ENCODE measurements around the gene FAM210B. TPM values are rescaled to one million over a fixed set of nuclear protein-coding genes. Genes with fewer than 3 reads are reported as not detected.

FAM210B gene
- total and polyA plus RNA-seq, 10 of the 15 experiments (the other 5 are each of a cell fraction or from before 2014, with no cell fraction given), result 0.13 to 1.4 (median 0.68) TPM

- RAD21 ChIA-PET (ENCODE audit: unreplicated experiment), result interaction anchor here (0.7 to 1.7 kb wide), 6 partner anchors 12 to 64 kb away, joined by 3 to 8 read pairs (median 4); partner anchors contain the start of genes AURKA and CSTF1
- WGBS (ENCODE audit: insufficient coverage, insufficient replicate concordance, low lambda C conversion rate, missing lambda C conversion rate), result 97% methylated on average over 7 of the region's 7 CpGs
- SMC1A ChIA-PET (ENCODE audit: uncharacterized antibody, unreplicated experiment), result interaction anchor here (1.0 to 1.4 kb wide), 8 partner anchors 9 to 138 kb away, joined by 3 to 6 read pairs (median 4); no protein-coding TSS in a partner anchor
- TF ChIP-seq RAD21 (IDR thresholded peaks at IDR 0.05; ENCODE audit: insufficient read depth, low read depth, low read length), result no peak
- TF ChIP-seq ZBTB11 (CRISPR knock-in tag; IDR thresholded peaks at IDR 0.05), result no peak
- no peak for TF ChIP-seq SMAD5 (IDR thresholded peaks at IDR 0.05; ENCODE audit: low read depth)
- TF ChIP-seq TBL1XR1 (IDR thresholded peaks at IDR 0.05; ENCODE audit: low read depth, low read length), result no peak
- TF ChIP-seq KLF5 (IDR thresholded peaks at IDR 0.05; ENCODE audit: partially characterized antibody), result no peak
- TF ChIP-seq, protein P1, sequence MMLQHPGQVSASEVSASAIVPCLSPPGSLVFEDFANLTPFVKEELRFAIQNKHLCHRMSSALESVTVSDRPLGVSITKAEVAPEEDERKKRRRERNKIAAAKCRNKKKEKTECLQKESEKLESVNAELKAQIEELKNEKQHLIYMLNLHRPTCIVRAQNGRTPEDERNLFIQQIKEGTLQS (IDR thresholded peaks at IDR 0.05; ENCODE audit: borderline replicate concordance, extremely low read depth, low read depth, low read length), result no peak
- no peak for TF ChIP-seq EZH2 (IDR thresholded peaks at IDR 0.05; ENCODE audit: borderline replicate concordance, control insufficient read depth, low read depth, low read length)
- TF ChIP-seq BRCA1 (IDR thresholded peaks at IDR 0.05; ENCODE audit: low read depth, low read length), result no peak
- peaks cover 6% of the 10 kb centered on the region; the same call in 1 of the 2 replicates for H3K4me1 ChIP-seq (ENCODE audit: control insufficient read depth, insufficient read depth, low read length)
- H3K4me2 ChIP-seq (ENCODE audit: control insufficient read depth, insufficient read depth), result peak overlapping the region; percentile 69
- intact Hi-C loops (cut with micrococcal nuclease; ENCODE audit: unreplicated experiment) (no loop called here), in situ Hi-C loops (cut with MboI) (no loop called here)
- CTCF ChIA-PET, result interaction anchor here (0.7 to 2.1 kb wide), 9 partner anchors 12 to 138 kb away, joined by 3 to 13 read pairs (median 3); partner anchors contain the start of genes AURKA and CSTF1
- H3K27ac ChIP-seq (ENCODE audit: control insufficient read depth, insufficient read depth), result 0 out of 2 replicates have a peak overlapping the region, but pooled peaks have one; percentile 32
- no peaks in the 10 kb centered on the region for H3K9me3 ChIP-seq (replicated peaks; ENCODE audit: control insufficient read depth, insufficient read depth, low read length)
- H3K27me3 ChIP-seq (replicated peaks in 1 of 2; ENCODE audit: control insufficient read depth in 2 of 2, insufficient read depth in 2 of 2, low read length in 1 of 2), result no peaks in the 10 kb centered on the region
- no peak overlapping the region for H3K9ac ChIP-seq (ENCODE audit: control insufficient read depth, insufficient read depth, low read length)
- no peaks in the 10 kb centered on the region for H4K20me1 ChIP-seq (ENCODE audit: control insufficient read depth, insufficient read depth)
- H2AFZ ChIP-seq (ENCODE audit: control insufficient read depth, low read depth, low read length), result peak overlapping the region; percentile 76
- DNase-seq (ENCODE audit: low read depth, low spot score) (no peak), FAIRE-seq (no peak), ATAC-seq (no peak)
- H3K79me2 ChIP-seq (ENCODE audit: control insufficient read depth, insufficient read depth, low read length), result no peaks in the 10 kb centered on the region
- H3K36me3 ChIP-seq (ENCODE audit: control insufficient read depth in 2 of 2, insufficient read depth in 2 of 2, low read length in 1 of 2), result peaks cover 0 to 4% of the 10 kb centered on the region in 2 experiments; a peak in 1 of 4 replicates
- POLR2A ChIA-PET, result interaction anchor here (0.6 kb wide), 1 partner anchor 51 kb away, joined by 4 read pairs; no protein-coding TSS in a partner anchor
- BruUV-seq (replicated peaks), result no TSS peak
- H3K4me3 ChIP-seq, result no peak overlapping the region
Measured at GRCh38 chr20:56412473-56412790, 53.7 kb downstream of the FAM210B start.
